LNCaP clone FGC (cell line): Measurements from ENCODE around the gene ZNF660.

Source experiments
- DNase-seq: peaks from one replicate; pipeline ENCODE4 v3.0.0-alpha.2; 2011; ENCODE audit warnings: low read depth
- H3K4me3 ChIP-seq: 2 replicates; pipeline ENCODE4 v1.5.1; 2011; ENCODE audit warnings: mild to moderate bottlenecking, low read depth, low read length, control low read depth
- TF ChIP-seq, protein P1 (sequence below): IDR thresholded peaks from 2 replicates; pipeline ENCODE4 v1.5.1; 2012; ENCODE audit warnings: mild to moderate bottlenecking; ENCODE audit not compliant: control insufficient read depth, insufficient read depth; ENCODE audit errors: extremely low read depth

Gene ZNF660

DNA sequence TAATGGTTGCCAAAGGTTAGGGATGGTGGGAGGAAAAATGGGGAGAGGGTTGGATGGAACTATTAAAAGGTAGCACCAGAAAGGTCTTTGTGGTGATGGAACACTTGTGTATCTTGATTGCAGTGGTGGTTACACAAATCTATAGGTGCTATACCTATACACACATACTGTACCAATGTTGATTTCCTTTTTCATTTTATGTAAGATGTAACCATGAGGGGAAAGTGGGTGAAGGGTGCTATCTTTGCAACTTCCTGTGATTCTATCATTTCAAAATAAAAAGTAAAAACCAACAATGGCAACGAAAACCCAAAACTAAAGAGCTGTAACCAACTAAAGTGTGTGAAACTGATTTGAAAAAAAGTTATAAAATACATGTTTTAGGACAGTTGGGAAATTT, 63.0 kb downstream of the ZNF660 start:
- DNase-seq = no peak
- TF ChIP-seq, protein P1, sequence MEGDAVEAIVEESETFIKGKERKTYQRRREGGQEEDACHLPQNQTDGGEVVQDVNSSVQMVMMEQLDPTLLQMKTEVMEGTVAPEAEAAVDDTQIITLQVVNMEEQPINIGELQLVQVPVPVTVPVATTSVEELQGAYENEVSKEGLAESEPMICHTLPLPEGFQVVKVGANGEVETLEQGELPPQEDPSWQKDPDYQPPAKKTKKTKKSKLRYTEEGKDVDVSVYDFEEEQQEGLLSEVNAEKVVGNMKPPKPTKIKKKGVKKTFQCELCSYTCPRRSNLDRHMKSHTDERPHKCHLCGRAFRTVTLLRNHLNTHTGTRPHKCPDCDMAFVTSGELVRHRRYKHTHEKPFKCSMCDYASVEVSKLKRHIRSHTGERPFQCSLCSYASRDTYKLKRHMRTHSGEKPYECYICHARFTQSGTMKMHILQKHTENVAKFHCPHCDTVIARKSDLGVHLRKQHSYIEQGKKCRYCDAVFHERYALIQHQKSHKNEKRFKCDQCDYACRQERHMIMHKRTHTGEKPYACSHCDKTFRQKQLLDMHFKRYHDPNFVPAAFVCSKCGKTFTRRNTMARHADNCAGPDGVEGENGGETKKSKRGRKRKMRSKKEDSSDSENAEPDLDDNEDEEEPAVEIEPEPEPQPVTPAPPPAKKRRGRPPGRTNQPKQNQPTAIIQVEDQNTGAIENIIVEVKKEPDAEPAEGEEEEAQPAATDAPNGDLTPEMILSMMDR = no peak
- H3K4me3 ChIP-seq = no peak overlapping the region; the same call in 1 of the 2 replicates

DNA sequence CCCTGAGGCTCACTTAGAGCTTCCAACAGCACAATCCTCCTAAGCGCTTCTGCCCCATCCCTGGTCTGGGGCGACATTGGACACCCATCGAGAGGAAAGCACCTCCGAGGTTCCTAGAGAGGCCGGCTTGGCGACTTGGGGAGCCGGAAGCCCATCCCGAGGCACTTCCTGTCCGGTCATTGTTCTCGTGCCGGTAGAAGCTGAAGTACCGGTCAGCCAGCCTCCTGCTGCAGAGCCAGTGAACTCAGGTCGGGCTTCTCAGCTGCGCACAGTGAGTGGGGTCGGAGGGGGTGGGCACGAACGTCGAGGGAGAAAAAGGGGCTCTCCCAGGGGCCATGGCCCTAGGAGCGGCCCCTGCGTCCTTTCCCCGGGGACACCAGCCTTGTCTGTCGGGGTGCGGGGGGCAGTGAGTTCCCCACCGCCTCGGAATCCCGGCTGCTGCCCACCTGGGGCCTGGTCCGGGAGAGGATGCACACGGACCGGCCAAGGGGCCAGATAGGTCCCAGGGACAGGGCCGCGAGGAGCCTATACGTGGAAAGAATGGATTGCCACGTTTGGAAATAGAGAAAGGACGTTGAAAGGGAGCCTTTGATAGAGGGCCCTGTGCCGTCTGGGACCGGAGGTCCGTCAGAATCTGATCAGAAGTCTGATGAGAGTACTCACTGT, 63.9 kb downstream of the ZNF660 start, which contains the start of gene ZNF35:
Gene ZNF35 (plus strand): TSS at position 169 of the 666 bp plus-strand sequence. CDS start 2,336 bp downstream, outside the sequence.
- H3K4me3 ChIP-seq = peak within 1 kb of the TSS; percentile 81
- TF ChIP-seq, protein P1 = no peak
- peak; percentile 67 for DNase-seq
